Gastrocnemius medialis (tissue), 4 donors: ENCODE data around the gene RBM17.

Experiments used
- POLR2A ChIP-seq, 2 donors: fragments of 450-650 bp; IDR thresholded peaks; one replicate each; pipeline ENCODE4 v1.6.1; 2017; ENCODE audit warnings: antibody characterized with exemption in 2 of 2, mild to moderate bottlenecking in 2 of 2, moderate library complexity in 2 of 2
- TF ChIP-seq, protein P1 (sequence below), 5 experiments: fragments of 450-650 bp in 3 of 5; fragments of 200-600 bp in 2 of 5; sonication (generic) in 2 of 5; IDR thresholded peaks in 4 of 5; conservative IDR thresholded peaks in 1 of 5; 1 replicate in 4 of 5; 2 replicates in 1 of 5; pipeline ENCODE4 v1.5.1; 2016 to 2019; ENCODE audit warnings: antibody characterized with exemption in 5 of 5, mild to moderate bottlenecking in 3 of 5, moderate library complexity in 3 of 5

DNA sequence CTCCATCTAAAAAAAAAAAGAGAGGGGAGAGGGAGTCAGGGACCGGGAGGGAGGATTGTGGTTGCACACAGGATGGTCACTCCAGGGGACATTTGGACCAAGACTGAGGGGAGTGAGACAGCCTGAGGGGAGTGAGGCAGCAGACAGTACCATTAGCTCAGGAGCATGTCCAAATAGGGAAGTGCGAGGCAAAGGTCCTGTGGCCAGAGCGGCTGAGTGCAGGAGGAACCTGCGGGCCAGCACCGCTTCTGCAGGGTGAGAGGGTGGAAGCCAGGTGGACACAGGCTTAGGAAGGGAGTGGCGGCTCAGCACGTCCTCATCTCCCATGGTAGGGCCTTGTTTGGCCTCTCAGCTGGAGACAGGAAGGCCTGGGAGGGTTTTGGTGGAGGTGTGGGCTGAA lies 65.0 kb downstream of the RBM17 start:
- TF ChIP-seq, protein P1, sequence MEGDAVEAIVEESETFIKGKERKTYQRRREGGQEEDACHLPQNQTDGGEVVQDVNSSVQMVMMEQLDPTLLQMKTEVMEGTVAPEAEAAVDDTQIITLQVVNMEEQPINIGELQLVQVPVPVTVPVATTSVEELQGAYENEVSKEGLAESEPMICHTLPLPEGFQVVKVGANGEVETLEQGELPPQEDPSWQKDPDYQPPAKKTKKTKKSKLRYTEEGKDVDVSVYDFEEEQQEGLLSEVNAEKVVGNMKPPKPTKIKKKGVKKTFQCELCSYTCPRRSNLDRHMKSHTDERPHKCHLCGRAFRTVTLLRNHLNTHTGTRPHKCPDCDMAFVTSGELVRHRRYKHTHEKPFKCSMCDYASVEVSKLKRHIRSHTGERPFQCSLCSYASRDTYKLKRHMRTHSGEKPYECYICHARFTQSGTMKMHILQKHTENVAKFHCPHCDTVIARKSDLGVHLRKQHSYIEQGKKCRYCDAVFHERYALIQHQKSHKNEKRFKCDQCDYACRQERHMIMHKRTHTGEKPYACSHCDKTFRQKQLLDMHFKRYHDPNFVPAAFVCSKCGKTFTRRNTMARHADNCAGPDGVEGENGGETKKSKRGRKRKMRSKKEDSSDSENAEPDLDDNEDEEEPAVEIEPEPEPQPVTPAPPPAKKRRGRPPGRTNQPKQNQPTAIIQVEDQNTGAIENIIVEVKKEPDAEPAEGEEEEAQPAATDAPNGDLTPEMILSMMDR (IDR thresholded peaks at IDR 0.05 in 4 of 5, conservative IDR thresholded peaks at IDR 0.05 in 1 of 5): no peak
- TF ChIP-seq POLR2A (IDR thresholded peaks at IDR 0.05): no peak
